Activated naive CD4-positive, alpha-beta T cell treated with anti-CD3 and anti-CD28 coated beads, Interleukin-2, amount 50 U/mL, for 16 hours (primary cell): Measurements from ENCODE around the gene RCN2.
"Not testable (repeated sequence)": the region's sequence is repeated elsewhere in the genome, so short reads cannot be mapped to it uniquely, and the experiment has no call there.

ENCODE experiments used
- DNase-seq: peaks from one replicate; pipeline ENCODE4 v3.0.0-alpha.2; 2020

RCN2 gene, protein sequence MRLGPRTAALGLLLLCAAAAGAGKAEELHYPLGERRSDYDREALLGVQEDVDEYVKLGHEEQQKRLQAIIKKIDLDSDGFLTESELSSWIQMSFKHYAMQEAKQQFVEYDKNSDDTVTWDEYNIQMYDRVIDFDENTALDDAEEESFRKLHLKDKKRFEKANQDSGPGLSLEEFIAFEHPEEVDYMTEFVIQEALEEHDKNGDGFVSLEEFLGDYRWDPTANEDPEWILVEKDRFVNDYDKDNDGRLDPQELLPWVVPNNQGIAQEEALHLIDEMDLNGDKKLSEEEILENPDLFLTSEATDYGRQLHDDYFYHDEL

DNA sequence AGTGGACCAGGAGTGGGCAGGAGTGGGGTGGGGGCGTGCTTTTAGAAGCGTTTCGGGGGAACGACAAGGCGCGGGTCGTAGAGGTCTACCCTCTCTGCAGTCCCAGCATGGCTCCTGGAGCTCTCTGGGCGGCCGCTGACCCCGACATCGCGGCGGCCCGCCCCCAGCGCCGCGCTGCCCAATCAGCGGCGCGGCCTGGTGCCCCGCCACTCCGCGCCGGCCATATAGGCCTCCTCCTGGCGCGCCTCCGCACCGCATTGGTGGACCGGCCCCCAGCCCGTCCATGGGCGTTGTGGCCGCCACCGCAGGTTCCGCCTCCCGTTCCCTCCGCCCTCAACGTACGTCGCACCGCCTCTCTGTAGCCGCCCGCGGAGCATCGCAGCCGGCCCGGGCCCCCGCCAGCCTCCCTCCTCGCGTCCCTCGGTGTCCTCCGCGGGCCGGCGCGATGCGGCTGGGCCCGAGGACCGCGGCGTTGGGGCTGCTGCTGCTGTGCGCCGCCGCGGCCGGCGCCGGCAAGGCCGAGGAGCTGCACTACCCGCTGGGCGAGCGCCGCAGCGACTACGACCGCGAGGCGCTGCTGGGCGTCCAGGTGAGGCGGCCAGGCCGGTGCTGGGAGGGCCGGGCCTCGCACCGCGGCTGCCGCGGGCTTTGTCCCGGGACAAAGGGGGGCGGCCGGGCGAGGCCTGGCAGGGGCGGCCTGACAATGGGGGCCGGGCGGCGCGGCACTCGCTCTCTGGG is at the start of gene RCN2:
RCN2 (plus strand) TSS at position 353 of the 738 bp plus-strand sequence; CDS start at position 446, 93 bp downstream.
- DNase-seq: peak; percentile 92

DNA sequence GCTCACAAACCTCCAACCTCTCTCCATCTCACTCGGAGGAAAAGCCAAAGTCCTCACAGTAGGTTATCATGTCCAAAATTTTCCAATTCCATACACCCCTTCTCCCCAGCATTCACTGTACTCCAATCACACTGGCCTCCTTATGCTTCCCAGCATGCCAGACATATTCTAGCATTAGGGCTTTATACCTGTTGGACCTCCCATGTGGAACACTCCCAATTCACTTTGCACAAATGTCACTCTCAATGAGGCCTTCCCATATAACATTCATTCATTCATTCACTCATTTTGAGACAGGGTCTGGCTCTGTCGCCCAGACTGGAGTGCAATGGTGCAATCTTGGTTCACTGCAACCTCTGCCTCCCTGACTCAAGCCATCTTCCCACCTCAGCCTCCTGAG is 46.3 kb upstream of the RCN2 start:
- no peak for DNase-seq

DNA sequence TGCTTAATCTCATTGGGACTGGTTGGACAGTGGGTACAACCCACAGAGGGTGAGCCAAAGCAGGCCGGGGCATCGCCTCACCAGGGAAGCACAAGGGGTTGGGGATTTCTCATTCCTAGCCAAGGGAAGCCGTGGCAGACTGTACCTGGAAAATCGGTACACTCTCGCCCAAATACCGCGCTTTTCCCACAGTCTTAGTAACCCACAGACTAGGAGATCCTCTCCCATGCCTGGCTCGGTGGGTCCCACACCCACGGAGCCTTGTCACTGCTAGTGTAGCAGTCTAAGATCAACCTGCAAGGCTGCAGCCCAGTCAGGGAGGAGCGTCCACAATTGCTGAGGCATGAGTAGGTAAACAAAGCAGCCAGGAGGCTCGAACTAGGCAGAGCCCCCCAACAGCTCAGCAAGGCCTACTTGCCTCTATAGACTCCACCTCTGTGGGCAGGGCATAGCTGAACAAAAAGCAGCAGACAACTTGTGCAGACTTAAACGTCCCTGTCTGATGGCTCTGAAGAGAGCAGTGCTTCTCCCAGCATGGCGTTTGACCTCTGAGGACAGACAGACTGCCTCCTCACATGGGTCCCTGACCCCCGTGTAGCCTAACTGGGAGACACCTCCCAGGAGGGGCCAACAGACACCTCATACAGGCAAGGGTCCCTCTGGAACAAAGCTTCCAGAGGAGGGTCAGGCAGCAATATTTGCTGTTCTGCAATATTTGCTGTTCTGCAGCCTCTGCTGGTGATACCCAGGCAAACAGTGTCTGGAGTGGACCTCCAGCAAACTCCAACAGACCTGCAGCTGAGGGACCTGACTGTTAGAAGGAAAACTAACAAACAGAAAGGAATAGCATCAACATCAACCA is 44.0 kb upstream of the RCN2 start:
- DNase-seq: not testable (repeated sequence)

DNA sequence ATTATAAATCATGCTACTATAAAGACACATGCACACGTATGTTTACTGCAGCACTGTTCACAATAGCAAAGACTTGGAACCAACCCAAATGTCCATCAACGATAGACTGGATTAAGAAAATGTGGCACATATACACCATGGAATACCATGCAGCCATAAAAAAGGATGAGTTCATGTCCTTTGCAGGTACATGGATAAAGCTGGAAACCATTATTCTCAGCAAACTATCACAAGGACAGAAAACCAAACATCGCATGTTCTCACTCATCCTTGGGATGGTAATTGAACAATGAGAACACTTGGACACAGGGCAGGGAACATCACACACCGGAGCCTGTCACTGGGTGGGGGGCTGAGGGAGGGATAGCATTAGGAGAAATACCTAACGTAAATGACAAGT is 38.7 kb upstream of the RCN2 start:
- not testable (repeated sequence) for DNase-seq

DNA sequence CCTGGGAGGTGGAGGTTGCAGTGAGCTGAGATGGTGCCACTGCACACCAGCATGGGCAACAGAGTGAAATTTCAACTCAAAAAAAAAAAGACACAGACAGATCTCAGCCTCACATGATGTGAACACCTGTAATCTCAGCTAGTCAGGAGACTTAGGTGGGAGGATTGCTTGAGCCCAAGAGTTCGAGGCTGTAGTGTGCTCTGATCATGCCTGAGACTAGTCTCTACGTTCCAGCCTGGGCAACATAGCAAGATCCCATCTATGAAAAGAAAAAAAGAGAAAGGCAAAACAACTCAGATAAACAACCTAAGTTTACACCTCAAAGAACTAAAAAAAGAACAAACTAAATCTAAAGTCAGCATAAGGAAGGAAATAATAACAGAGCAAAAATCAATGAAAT is 37.4 kb upstream of the RCN2 start:
- no peak for DNase-seq

DNA sequence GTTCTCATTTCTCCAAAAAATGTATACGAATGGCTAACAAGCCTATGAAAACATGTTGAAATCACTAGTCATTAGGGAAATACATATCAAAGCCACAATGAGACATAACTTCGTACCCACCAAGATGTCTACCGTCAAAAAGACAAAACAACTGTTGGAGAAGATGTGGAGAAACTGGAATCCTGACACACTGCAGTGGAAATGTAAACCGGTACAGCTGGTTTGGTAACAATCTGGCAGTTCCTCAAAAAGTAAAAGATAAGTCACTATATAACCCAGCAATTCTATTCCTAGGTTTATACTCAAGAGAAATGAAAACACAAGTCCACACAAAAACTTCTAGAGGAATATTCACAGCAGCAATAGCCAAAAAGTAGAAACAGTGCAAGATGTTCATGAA is 33.4 kb upstream of the RCN2 start:
- DNase-seq: no peak

DNA sequence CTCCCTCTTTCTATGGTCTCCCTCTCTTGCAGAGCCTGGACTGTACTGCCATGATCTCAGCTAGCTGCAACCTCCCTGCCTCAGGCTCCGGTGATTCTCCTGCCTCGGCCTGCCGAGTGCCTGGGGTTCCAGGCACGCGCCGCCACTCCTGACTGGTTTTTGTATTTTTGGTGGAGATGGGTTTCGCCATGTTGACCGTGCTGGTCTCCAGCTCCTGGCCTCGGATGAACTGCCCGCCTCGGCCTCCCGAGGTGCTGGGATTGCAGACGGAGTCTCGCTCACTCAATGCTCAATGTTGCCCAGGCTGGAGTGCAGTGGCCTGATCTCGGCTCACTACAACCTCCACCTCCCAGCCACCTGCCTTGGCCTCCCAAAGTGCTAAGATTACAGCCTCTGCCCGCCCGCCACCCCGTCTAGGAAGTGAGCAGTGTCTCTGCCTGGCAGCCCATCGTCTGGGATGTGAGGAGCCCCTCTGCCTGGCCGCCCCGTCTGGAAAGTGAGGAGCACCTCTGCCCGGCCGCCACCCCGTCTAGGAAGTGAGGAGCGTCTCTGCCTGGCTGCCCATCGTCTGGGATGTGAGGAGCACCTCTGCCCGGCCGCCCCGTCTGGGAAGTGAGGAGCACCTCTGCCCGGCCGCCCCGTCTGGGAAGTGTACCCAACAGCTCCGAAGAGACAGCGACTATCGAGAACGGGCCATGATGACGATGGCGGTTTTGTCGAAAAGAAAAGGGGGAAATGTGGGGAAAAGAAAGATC is 32.2 kb upstream of the RCN2 start:
- DNase-seq: not testable (repeated sequence)

DNA sequence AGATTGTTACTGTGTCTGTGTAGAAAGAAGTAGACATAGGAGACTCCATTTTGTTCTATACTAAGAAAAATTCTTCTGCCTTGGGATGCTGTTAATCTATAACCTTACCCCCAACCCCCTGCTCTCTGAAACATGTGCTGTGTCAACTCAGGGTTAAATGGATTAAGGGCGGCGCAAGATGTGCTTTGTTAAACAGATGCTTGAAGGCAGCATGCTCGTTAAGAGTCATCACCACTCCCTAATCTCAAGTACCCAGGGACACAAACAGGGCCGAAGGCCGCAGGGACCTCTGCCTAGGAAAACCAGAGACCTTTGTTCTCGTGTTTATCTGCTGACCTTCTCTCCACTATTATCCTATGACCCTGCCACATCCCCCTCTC is 31.6 kb upstream of the RCN2 start:
- not testable (repeated sequence) for DNase-seq

DNA sequence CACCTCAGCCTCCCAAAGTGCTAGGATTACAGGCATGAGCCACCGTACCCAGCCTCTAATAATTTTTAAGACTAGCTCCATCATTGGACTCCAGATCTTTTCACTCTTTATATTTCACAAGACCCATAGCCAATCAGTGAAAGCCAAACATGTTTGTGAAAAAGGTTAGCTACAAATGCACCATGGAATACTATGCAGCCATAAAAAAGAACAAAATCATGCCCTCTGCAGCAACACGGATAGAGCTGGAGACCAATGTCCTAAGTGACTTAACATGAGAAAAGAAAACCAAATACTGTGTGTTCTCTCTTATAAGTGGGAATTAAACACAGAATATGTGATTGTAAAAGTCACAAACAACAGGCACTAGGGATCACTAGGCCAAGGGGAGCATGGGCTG is 29.6 kb upstream of the RCN2 start:
- DNase-seq: no peak

DNA sequence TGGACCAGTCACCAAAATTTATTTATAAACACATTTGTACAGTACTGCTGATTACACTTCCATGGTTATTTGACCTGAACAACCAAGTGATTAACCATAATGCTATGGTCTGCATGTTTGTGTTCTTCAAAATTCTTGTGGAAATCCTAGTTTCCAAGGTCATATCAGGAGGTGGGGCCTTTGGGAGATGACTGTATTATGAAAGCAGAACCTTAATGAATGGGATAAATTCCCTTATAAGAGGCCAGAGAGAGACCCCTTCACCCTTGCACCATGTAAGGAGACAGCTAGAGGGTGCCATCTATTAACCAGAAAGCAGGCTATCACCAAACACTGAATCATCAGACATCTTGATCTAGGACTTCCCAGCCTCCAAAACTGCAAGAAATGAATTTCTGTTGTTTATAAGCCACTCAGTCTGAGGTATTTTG is 28.3 kb upstream of the RCN2 start:
- DNase-seq: no peak

DNA sequence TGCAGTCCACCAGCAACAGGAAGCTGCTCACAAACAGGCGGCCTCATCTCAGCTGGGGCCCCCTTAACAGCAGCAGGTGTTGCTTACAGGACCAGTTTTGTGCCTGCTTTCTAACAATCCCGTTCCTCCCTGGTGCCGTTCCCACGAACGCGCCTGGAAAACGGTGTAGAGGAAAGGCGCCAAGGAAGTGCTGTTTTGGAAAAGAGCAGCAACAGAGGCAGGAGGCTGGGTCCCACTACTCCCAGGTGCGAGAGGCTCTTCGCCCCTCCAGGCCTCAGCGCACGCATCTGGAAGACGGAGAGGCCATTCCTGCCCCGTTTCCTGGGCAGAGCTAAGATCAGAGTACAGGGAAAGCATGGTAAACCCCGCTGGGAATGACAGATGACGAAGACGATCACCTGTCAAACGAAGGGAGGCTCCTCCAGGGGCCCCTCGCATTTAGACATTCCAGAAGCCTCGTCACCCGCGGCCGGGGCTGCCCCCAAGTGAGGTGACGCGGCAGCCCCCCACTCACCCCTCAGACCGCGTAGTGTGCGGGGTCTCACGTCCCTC is 27.0 kb upstream of the RCN2 start:
- DNase-seq: peak; percentile 21

DNA sequence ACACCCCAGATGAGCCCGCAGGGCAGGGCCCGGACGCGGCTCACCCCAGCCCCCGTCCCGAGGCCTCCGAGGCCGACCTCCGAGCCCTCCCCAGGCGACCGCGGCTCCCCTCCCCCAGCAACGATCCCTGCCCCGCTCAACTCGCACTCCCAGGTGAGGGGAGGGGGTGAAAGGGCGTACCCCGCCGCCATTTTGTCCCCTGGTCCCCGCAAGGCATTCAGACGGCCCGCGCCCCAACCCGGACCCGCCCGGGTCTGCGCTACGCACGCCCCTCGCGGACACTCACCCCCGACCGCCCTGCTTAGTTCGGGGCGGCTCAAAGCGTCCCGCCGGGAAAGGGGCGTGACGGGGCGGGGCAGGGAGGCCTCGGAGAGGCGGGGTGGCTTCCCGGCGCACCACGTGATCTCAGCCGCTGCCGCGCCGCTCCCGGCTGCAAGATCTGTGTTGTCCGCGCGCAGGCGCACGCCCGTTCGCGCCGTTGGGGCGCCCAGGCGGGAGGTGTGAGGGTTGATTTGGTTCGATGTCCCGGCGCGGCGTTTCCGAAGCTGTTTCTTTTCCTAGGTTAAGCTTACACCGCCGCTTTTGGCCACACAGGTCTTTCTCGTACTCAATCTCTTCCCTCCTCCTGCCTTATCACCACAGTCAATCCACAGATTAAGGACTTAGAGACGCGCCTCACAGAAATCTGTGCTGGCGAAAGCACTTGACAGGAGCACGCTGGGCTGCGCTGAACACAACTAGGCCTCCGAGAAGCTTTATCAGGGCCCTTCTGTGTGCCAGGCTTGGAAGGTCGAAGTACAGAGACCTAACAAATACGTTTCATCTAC is 26.3 kb upstream of the RCN2 start, which contains the start of gene SCAPER:
SCAPER (minus strand) TSS at position 328 of the 827 bp plus-strand sequence. CDS start 21,523 bp downstream, outside the sequence.
- peak; percentile 92 for DNase-seq

DNA sequence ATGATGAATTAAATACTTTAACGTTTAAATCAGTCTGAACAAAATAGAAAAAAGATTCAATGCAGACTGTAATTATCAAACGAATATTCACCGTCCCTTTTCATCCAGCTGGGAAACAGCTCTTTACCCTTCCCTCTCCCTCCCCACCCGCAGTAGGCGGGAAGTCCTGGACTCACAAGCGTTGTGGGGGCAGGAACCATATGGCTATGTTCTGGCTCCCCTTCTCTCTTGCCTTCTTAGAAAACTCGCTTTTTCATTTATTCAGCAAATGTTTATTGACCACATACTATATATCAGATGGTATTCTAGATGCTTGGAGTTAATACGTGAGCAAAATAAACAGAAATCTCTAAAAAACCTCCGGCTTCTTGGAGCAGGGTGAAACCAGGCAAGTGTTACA is 25.7 kb upstream of the RCN2 start:
- DNase-seq: no peak

DNA sequence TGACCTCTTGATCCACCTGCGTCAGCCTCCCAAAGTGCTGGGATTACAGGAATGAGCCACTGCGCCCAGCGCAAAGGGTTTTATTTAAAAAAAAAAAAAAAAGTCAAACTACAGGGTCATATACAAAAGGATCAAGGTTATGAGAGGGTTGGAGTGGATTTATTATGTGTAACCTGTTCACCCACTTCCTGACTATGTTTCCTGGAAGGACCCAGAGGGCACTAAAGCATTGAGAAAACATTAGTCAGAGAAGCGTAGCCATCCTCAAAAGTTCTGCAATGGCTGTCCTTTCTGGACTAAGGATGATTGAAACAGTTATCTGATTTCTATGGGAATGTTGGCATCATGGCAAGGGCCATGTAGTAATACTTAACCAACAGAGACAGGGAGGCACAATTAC is 19.1 kb upstream of the RCN2 start:
- no peak for DNase-seq

DNA sequence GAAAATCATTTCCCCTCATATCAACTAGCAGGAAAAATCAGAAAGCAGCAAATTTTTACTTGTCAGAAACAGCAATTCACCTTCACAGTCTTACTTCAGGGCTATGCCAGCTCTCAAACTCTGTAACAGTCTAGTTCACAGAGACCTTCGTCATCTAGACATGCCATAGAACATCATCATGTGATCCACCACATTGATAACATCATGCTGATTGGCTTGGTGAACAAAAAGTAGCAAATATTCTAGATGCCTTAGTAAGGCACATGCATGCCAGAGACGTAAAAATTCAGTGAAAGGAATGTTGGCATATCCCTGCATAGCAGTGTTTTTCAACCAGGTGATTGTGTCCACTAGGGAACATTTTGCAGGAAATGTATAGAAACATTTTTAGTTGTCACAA is 17.8 kb upstream of the RCN2 start:
- DNase-seq: no peak

DNA sequence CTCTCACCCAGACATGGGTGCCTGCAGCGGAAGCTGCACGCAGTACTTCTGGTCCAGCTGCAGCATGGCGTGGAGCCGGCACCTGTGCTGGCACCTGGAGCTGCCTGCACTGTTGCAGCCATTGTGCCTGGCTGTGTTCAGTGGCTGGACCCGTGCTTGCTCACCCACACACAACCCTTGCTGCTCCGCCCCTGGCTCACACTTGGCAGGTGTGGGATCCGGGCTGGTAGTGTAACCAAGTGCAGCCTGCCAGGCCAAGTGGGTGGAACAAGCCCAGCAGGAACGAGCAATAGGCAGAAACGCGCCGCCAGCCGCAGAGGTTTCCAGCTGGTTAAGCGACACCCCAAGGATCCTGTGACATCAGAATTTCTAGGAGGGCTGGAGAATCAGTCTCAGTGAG is 15.2 kb upstream of the RCN2 start:
- DNase-seq: no peak

DNA sequence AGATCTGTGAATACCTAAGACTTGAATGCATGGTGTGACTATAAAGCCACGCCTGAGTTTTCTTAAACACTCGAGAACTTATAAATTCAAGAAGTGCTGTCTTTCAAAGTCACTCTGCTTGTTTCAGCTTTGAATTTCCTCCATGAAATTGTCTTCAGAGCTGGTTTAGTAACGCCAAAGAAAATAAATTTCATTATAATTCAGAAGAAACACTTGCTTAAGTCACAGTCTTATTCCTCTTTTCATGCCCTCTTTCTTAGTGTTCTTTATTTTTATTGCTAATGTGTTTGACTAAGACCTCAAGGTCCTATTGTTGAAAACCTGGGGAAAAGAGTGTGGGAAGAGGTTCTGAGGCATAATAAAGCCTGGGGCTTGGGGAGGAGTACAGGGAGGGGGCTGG is 3.3 kb upstream of the RCN2 start:
- DNase-seq: no peak

DNA sequence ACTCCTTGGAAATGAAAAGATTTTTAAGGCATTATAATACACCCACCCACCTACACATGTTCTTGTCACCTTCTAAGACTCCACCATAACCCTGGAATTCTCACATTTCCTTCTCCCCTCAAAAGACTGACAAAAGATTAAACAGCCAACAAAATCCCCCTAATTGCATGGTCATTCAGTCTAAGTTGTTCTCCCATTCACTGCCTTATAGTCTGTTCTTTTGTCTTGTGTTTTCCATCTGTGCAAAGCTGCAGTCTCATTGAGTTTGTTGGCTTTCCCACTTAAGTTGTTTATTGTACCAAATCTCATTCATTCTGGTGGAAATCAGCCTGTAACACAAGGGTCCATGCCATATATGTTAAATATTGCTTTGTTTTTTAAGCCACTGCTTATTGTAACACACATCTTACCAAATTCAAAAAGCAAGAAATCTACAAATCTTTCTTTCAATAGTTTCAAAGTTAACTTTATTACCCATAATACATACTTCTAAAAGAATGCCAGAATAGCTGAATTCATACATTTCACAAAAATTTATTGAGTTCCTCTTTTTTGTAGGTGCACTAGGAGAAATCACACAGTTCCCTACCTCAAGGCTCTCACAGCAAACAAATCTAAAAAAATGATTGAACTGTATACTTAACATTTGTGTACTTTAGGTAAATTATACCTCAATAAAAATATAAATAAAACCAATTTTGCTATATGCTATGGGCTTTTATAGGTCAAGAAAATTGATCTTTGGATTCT is 2.4 kb upstream of the RCN2 start:
- DNase-seq: no peak

DNA sequence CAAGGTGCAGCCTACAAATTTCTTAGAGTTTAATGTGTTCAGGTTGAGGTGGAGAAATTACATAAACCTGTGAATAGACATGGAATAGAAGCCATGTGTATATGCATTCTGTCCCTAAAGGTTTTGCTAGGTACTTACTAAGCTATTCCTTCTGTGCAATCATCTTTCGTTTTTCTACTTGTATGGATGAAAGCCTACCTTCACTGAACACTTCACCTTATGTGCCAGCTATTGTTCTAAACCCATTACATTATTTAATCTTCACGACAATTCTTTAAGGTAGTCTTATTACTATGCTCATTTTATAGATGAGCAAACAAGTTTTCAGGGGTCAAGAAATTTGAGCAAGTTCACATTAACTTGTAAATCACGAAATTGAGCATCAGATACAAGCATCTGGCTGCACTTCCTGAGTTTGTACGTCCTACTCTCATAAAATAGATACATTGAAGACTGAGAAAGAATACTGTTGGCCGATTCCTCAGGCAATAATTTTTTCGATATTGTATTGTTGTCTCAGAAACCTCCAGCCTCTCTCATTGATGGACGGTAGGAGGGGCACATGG is 635 bp upstream of the RCN2 start:
- no peak for DNase-seq
